ENCODE results near the gene ANKRD44. TPM values are rescaled to one million over a fixed set of nuclear protein-coding genes. Genes with fewer than 3 reads are reported as not detected.

Gene ANKRD44
- polyA plus RNA-seq, 2 of the 4 experiments (the other 2 are of a cell fraction): 0.97 to 5.9 TPM

GRCh38 chr2:197146995-197147394, 163.6 kb downstream of the ANKRD44 start:
- DNase-seq (ENCODE audit: low read depth in 1 of 2, low spot score in 1 of 2) (no peak), FAIRE-seq (no peak), ATAC-seq (no peak)
- Histone ChIP-seq H3K27ac (no peak overlapping the region), H3K9me3 (no peaks in the 10 kb centered on the region), H3K4me1 (peaks cover under 1% of the 10 kb centered on the region; the same call in 2 of the 3 replicates), H3K4me2 (no peak overlapping the region), H3K4me3 (no peak overlapping the region)
- CTCF ChIA-PET: interaction anchor here (1.0 kb wide), 1 partner anchor 9 kb away, joined by 3 read pairs; no protein-coding TSS in a partner anchor
- TF ChIP-seq HOXB13 (CRISPR knock-in tag; IDR thresholded peaks at IDR 0.05; ENCODE audit: low read depth) (no peak), EHF (CRISPR knock-in tag; IDR thresholded peaks at IDR 0.05) (no peak), MAFK (IDR thresholded peaks at IDR 0.05; ENCODE audit: partially characterized antibody) (no peak), RNF2 (IDR thresholded peaks at IDR 0.05; ENCODE audit: borderline replicate concordance, low read depth) (no peak), PBX3 (IDR thresholded peaks at IDR 0.05) (no peak), HOXB5 (CRISPR knock-in tag; IDR thresholded peaks at IDR 0.05) (no peak), BCL3 (IDR thresholded peaks at IDR 0.05) (no peak), FOXS1 (CRISPR knock-in tag; IDR thresholded peaks at IDR 0.05) (no peak), MAZ (IDR thresholded peaks at IDR 0.05; ENCODE audit: borderline replicate concordance, low read depth, low read length) (no peak)
- POLR2A ChIA-PET: no interaction called here
- WGBS (ENCODE audit: missing lambda C conversion rate): 64% methylated on average over 5 of the region's 5 CpGs

- DNase-seq (ENCODE audit: low read depth in 1 of 2, low spot score in 1 of 2): no peak
- H3K4me3 ChIP-seq: no peak overlapping the region
- no peak for ATAC-seq
- H3K4me2 ChIP-seq: no peak overlapping the region
- ChIA-PET CTCF (interaction anchor here (0.6 to 0.9 kb wide), 2 partner anchors 36 to 215 kb away, joined by 3 to 4 read pairs; no protein-coding TSS in a partner anchor), POLR2A (no interaction called here)
- no peak for FAIRE-seq
- H3K27ac ChIP-seq: no peak overlapping the region
- no peaks in the 10 kb centered on the region for H3K4me1 ChIP-seq
- WGBS (ENCODE audit: missing lambda C conversion rate): 72% methylated on average over 4 of the region's 4 CpGs
- no peaks in the 10 kb centered on the region for H3K9me3 ChIP-seq
- TF ChIP-seq FOSL2 (IDR thresholded peaks at IDR 0.05) (no peak), FOSL2 (CRISPR knock-in tag; IDR thresholded peaks at IDR 0.05) (no peak)
Observed at GRCh38 chr2:197145471-197146056, 165.0 kb downstream of the ANKRD44 start.

GRCh38 chr2:197144183-197144582, 166.4 kb downstream of the ANKRD44 start:
- H3K27ac ChIP-seq: no peak overlapping the region
- TF ChIP-seq ZSCAN20 (CRISPR knock-in tag; IDR thresholded peaks at IDR 0.05) (no peak), RCOR1 (IDR thresholded peaks at IDR 0.05; ENCODE audit: low read depth, low read length) (no peak), CBX8 (IDR thresholded peaks at IDR 0.05) (no peak), SMC3 (IDR thresholded peaks at IDR 0.05) (no peak), HDAC2 (IDR thresholded peaks at IDR 0.05) (no peak), E2F6 (IDR thresholded peaks at IDR 0.05; ENCODE audit: borderline replicate concordance, low read depth) (no peak), EHF (CRISPR knock-in tag; IDR thresholded peaks at IDR 0.05) (no peak), NFE2L2 (conservative IDR thresholded peaks at IDR 0.05; ENCODE audit: low read length) (no peak), ZNF302 (CRISPR knock-in tag; IDR thresholded peaks at IDR 0.05) (no peak), BCL3 (IDR thresholded peaks at IDR 0.05) (no peak), MAX (IDR thresholded peaks at IDR 0.05) (no peak), JUNB (IDR thresholded peaks at IDR 0.05) (no peak), EP300 (IDR thresholded peaks at IDR 0.05) (no peak), CTCF (IDR thresholded peaks at IDR 0.05) (no peak), HES2 (IDR thresholded peaks at IDR 0.05) (no peak), CHD4 (IDR thresholded peaks at IDR 0.05; ENCODE audit: borderline replicate concordance) (no peak)
- WGBS (ENCODE audit: missing lambda C conversion rate): 87% methylated on average over 1 of the region's 1 CpG
- POLR2A ChIA-PET: no interaction called here
- no peaks in the 10 kb centered on the region for H3K4me1 ChIP-seq
- no peak for FAIRE-seq
- CTCF ChIA-PET: interaction anchor here (0.9 kb wide), 1 partner anchor 17 kb away, joined by 4 read pairs; no protein-coding TSS in a partner anchor
- no peak for DNase-seq (ENCODE audit: low read depth in 1 of 2, low spot score in 1 of 2)
- no peak overlapping the region for H3K4me3 ChIP-seq
- no peaks in the 10 kb centered on the region for H3K9me3 ChIP-seq
- H3K4me2 ChIP-seq: no peak overlapping the region
- ATAC-seq: no peak

Measured in A549 (cell line).